Body of pancreas (tissue), 4 donors: Measurements from ENCODE around the gene HAPLN3. TPM values are rescaled to one million over a fixed set of nuclear protein-coding genes. Genes with fewer than 3 reads are reported as not detected.
A peak's percentile ranks its signal among the peaks of the same experiment; 100 is the strongest.

Experiments
- ATAC-seq: fragments of 150-250 bp; one replicate; pipeline ENCODE4 v1.9.1; 2016
- DNase-seq, 4 donors: peaks; one replicate each; pipeline ENCODE4 v3.0.0-alpha.2; 2019
- H3K27ac ChIP-seq, 4 donors: fragments of 200-600 bp; sonication (generic); 1 replicate in 3 of 4; 2 replicates in 1 of 4; pipeline versions ENCODE4 v1.5.1 to v1.6.1; 2016 to 2019; ENCODE audit warnings: mild to moderate bottlenecking in 1 of 4, mixed read lengths in 1 of 4, moderate library complexity in 1 of 4
- H3K27me3 ChIP-seq, 2 donors: fragments of 200-600 bp; sonication (generic); one replicate each; pipeline ENCODE4 v1.6.0; 2016; ENCODE audit warnings: mild to moderate bottlenecking in 1 of 2
- H3K36me3 ChIP-seq, 2 donors: fragments of 200-600 bp; sonication (generic); replicated peaks in 1 of 2; 2 replicates each; pipeline ENCODE4 v1.5.1; 2016; ENCODE audit warnings: low read depth in 2 of 2; ENCODE audit not compliant: insufficient read depth in 1 of 2
- H3K4me1 ChIP-seq: fragments of 200-600 bp; sonication (generic); one replicate; pipeline ENCODE4 v1.6.0; 2016
- H3K4me3 ChIP-seq, 2 donors: fragments of 200-600 bp; sonication (generic); 1 replicate in 1 of 2; 2 replicates in 1 of 2; pipeline ENCODE4 v1.5.1; 2016 to 2019
- H3K9me3 ChIP-seq, 3 donors: fragments of 200-600 bp; sonication (generic); 1 replicate in 2 of 3; 2 replicates in 1 of 3; pipeline ENCODE4 v1.5.1; 2016
- POLR2A ChIP-seq, 3 donors: fragments of 450-650 bp; IDR thresholded peaks; one replicate each; pipeline ENCODE4 v1.6.1; 2016; ENCODE audit warnings: antibody characterized with exemption in 3 of 3, mild to moderate bottlenecking in 2 of 3
- WGBS, 2 donors: methylation state at CpG; one replicate each; pipeline ENCODE4 v1.1.5; 2017; 5-methylcytosine and 5-hydroxymethylcytosine counted together
- intact Hi-C: fragments of 100-400 bp; cut with DNase I; formaldehyde crosslinking; loops from one replicate; pipeline ENCODE4 v1.15.1; 2023
- total RNA-seq, 2 donors: library from RNA; depleted of rRNA; stranded (reverse); fragments of >200 nt; gene quantifications; one replicate each; pipeline ENCODE4 v1.1.0, GENCODE V29; 2016
- TF ChIP-seq, protein P1 (sequence below), 7 experiments: fragments of 450-650 bp in 4 of 7; fragments of 200-600 bp in 3 of 7; sonication (generic) in 3 of 7; IDR thresholded peaks; one replicate each; pipeline ENCODE4 v1.5.1; 2016 to 2019; ENCODE audit warnings: antibody characterized with exemption in 7 of 7

HAPLN3 gene
- total RNA-seq, 2 donors from 2014 or later = 1.0 to 8.9 TPM

DNA sequence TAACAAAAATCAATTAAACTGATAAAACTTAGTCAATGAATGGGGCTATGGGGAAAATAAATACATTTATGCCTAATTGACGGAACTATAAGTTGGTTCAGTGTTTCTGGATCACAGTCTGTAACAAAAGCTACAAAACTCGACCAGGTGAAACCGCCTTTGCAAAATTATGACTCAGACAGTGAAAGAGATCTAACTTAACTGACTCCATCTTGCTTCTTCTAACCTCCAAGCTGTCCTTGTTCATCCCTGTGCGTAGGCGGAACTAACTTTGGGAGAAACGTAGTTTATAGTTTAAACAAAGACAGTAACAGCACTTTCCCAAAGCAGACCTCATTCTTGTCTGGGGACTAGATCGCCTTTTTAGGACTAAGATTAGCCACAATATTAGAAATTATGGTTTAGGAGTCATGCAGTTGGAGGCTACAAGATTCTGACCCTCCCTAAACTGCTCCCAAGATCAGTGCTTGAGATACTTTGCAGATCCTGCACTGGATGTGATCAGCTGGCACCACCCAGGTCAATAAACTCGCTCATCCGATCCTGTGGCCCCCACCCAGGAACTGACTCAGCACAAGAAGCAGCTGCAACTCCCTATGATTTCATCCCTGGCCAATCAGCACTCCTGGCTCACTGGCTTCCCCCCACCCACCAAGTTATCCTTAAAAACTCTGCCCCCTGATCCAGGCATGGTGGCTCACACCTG lies 25.0 kb upstream of the HAPLN3 start:
- no peak for TF ChIP-seq POLR2A (IDR thresholded peaks at IDR 0.05)
- TF ChIP-seq, protein P1, sequence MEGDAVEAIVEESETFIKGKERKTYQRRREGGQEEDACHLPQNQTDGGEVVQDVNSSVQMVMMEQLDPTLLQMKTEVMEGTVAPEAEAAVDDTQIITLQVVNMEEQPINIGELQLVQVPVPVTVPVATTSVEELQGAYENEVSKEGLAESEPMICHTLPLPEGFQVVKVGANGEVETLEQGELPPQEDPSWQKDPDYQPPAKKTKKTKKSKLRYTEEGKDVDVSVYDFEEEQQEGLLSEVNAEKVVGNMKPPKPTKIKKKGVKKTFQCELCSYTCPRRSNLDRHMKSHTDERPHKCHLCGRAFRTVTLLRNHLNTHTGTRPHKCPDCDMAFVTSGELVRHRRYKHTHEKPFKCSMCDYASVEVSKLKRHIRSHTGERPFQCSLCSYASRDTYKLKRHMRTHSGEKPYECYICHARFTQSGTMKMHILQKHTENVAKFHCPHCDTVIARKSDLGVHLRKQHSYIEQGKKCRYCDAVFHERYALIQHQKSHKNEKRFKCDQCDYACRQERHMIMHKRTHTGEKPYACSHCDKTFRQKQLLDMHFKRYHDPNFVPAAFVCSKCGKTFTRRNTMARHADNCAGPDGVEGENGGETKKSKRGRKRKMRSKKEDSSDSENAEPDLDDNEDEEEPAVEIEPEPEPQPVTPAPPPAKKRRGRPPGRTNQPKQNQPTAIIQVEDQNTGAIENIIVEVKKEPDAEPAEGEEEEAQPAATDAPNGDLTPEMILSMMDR (IDR thresholded peaks at IDR 0.05) = no peak
- H3K4me3 ChIP-seq = no peak overlapping the region
- H3K4me1 ChIP-seq = no peaks in the 10 kb centered on the region
- H3K36me3 ChIP-seq = no peaks in the 10 kb centered on the region
- ATAC-seq = no peak
- no peaks in the 10 kb centered on the region for H3K9me3 ChIP-seq
- no peak for DNase-seq
- no peaks in the 10 kb centered on the region for H3K27me3 ChIP-seq
- intact Hi-C loops = no loop called here
- H3K27ac ChIP-seq = no peak overlapping the region
- 43 to 50% methylated on average over 9 of the region's 9 CpGs for WGBS, 2 donors

DNA sequence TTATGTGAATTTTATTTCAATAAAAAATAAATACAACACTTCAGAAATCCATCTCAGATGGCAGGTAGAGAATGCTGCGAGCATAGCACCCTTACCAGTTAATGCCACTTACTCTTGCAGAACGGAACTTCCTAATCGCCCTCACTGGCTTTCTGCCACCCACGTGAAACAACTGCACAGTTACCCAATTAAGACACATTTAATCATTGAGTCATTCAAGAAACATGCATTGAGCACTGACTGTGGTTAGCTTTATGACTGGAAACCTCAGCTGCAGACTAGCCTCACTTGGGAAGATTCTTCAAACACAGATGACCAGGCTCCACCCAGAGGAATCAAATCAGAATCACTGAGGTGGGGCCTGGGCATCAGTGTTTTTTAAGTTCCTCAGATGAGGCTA lies 23.4 kb upstream of the HAPLN3 start:
- H3K4me3 ChIP-seq = no peak overlapping the region
- WGBS, 2 donors = 6 to 15% methylated on average over 4 of the region's 4 CpGs
- intact Hi-C loops = no loop called here
- DNase-seq (peak in 3 of 4 donors; percentile 45 to 63 (median 51)), ATAC-seq (no peak)
- peaks cover 1% of the 10 kb centered on the region for H3K4me1 ChIP-seq
- no peaks in the 10 kb centered on the region for H3K27me3 ChIP-seq
- no peaks in the 10 kb centered on the region for H3K36me3 ChIP-seq
- TF ChIP-seq POLR2A (IDR thresholded peaks at IDR 0.05) = no peak
- TF ChIP-seq, protein P1 (IDR thresholded peaks at IDR 0.05) = no peak
- no peak overlapping the region for H3K27ac ChIP-seq
- H3K9me3 ChIP-seq = no peaks in the 10 kb centered on the region

DNA sequence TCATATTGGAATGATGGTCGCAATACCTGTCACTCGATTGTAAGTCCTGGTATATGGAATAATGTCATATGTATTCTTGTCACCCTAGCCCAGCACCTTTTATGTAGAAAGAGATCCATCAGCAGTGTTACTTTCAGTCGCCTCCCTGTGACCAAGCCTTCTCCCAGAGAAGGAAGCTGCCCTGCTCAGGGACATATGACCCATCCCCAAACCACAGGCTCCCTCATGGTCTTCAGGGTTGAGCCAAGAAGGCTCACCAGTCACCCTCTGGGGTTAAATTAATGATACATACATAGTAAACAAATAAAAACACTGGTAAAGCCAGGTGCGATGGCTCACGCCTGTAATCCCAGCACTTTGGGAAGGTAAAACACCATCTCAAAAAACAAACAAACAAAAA lies 22.4 kb upstream of the HAPLN3 start:
- ATAC-seq (no peak), DNase-seq (no peak)
- intact Hi-C loops = no loop called here
- Histone ChIP-seq H3K36me3 (no peaks in the 10 kb centered on the region), H3K4me1 (peaks cover 10% of the 10 kb centered on the region), H3K9me3 (no peaks in the 10 kb centered on the region), H3K4me3 (no peak overlapping the region), H3K27me3 (no peaks in the 10 kb centered on the region), H3K27ac (no peak overlapping the region)
- TF ChIP-seq, protein P1 (IDR thresholded peaks at IDR 0.05) = no peak
- no peak for TF ChIP-seq POLR2A (IDR thresholded peaks at IDR 0.05)
- 47 to 59% methylated on average over 5 of the region's 5 CpGs for WGBS, 2 donors

DNA sequence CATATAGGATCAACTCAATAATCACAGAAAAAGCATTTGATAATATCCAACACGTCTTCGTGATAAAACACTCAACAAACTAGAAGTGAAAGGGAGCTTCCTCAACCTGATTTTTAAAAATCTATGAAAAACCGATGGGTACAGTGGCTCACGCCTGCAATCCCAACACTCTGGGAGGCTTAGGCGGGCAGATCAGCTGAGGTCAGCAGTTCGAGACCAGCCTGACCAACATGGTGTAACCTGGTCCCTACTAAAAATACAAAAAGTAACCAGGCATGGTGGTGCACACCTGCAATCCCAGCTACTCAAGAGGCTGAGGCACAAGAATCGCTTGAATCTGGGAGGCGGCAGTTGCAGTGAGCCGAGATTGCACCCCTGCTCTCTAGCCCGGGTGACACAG lies 20.0 kb upstream of the HAPLN3 start:
- Histone ChIP-seq H3K27ac (no peak overlapping the region), H3K4me1 (peaks cover 15% of the 10 kb centered on the region), H3K9me3 (no peaks in the 10 kb centered on the region), H3K27me3 (no peaks in the 10 kb centered on the region), H3K4me3 (no peak overlapping the region), H3K36me3 (no peaks in the 10 kb centered on the region)
- DNase-seq (no peak), ATAC-seq (no peak)
- intact Hi-C loops = no loop called here
- TF ChIP-seq, protein P1 (IDR thresholded peaks at IDR 0.05) = no peak
- no peak for TF ChIP-seq POLR2A (IDR thresholded peaks at IDR 0.05)
- WGBS, 2 donors = 79% methylated on average over 10 of the region's 10 CpGs

DNA sequence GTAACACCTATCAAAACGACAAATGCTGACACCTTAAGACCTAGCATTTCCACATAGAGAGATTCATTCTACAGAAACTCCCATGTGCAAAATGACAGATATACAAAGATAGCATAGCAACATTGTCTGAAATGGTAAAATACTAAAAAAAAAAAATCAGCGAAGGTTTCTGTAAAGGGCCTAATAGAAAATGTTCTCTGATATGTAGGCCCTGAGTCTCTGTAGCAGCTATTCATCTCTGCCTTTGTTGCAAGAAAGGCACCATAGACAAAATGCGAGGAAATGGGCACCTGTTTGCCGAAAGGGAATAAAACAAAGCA lies 18.5 kb upstream of the HAPLN3 start:
- Histone ChIP-seq H3K4me1 (peaks cover 15% of the 10 kb centered on the region), H3K27me3 (no peaks in the 10 kb centered on the region), H3K36me3 (no peaks in the 10 kb centered on the region), H3K4me3 (no peak overlapping the region), H3K9me3 (no peaks in the 10 kb centered on the region), H3K27ac (no peak overlapping the region)
- 53 to 65% methylated on average over 4 of the region's 4 CpGs for WGBS, 2 donors
- DNase-seq = no peak
- TF ChIP-seq POLR2A (IDR thresholded peaks at IDR 0.05) = no peak
- TF ChIP-seq, protein P1 (IDR thresholded peaks at IDR 0.05) = no peak
- intact Hi-C loops = no loop called here
- ATAC-seq = no peak
